Endothelial cell of umbilical vein (primary cell): ENCODE results near the gene CTBS. TPM values are rescaled to one million over a fixed set of nuclear protein-coding genes. Genes with fewer than 3 reads are reported as not detected.

Experiments used
- BruUV-seq: library from RNA; stranded (reverse); fragments of 400-500 nt; replicated peaks from 2 replicates; lab custom pipeline; 2021; lab: Mats Ljungman, UMichigan
- CTCF ChIA-PET: fragments of 300-600, 350-600 bp; sonication (Branson Sonifier 250); formaldehyde crosslinking; loops from one replicate; lab custom pipeline; 2021; ENCODE audit warnings: antibody characterized with exemption, inconsistent platforms; lab: Charles Lee
- POLR2A ChIA-PET: fragments of 300-600, 350-600 bp; sonication (Branson Sonifier 250); formaldehyde crosslinking; loops from one replicate; lab custom pipeline; 2021; ENCODE audit warnings: antibody characterized with exemption, inconsistent platforms; lab: Charles Lee
- DNase-seq: peaks from one replicate; pipeline ENCODE4 v3.0.0-alpha.2; 2011; ENCODE audit warnings: low read depth, low spot score
- FAIRE-seq: peaks from 2 replicates; lab custom pipeline; 2011; peaks lifted over from hg19 to GRCh38; lab: Jason Lieb, UNC
- H2AFZ ChIP-seq: 2 replicates; pipeline ENCODE4 v1.6.0; 2012; ENCODE audit warnings: low read depth, low read length, control low read depth, inconsistent platforms
- H3K27ac ChIP-seq: 2 replicates; pipeline ENCODE4 v1.5.1; 2011; ENCODE audit warnings: low read depth, mild to moderate bottlenecking, control low read depth, low read length, moderate library complexity; ENCODE audit not compliant: insufficient read depth
- H3K27me3 ChIP-seq, 2 experiments: 2 replicates each; pipeline versions ENCODE4 v1.6.0 to v1.6.1; 2011; ENCODE audit warnings: low read length in 2 of 2, mixed read lengths in 1 of 2; ENCODE audit not compliant: control insufficient read depth in 2 of 2, insufficient read depth in 2 of 2
- H3K36me3 ChIP-seq, 2 experiments: 2 replicates in 1 of 2; 3 replicates in 1 of 2; pipeline ENCODE4 v1.5.1; 2011; ENCODE audit warnings: low read length in 2 of 2, mild to moderate bottlenecking in 1 of 2, moderate library complexity in 1 of 2; ENCODE audit not compliant: control insufficient read depth in 2 of 2, insufficient read depth in 2 of 2; ENCODE audit errors: extremely low read depth in 1 of 2
- H3K4me1 ChIP-seq: 3 replicates; pipeline ENCODE4 v1.5.1; 2011; ENCODE audit warnings: mild to moderate bottlenecking, low read length; ENCODE audit not compliant: control insufficient read depth, insufficient read depth; ENCODE audit errors: extremely low read depth
- H3K4me2 ChIP-seq: 2 replicates; pipeline ENCODE4 v1.6.1; 2011; ENCODE audit warnings: low read length, control low read depth, mixed read lengths; ENCODE audit not compliant: insufficient read depth
- H3K4me3 ChIP-seq, 3 experiments: fragments of 200-600 bp in 1 of 3; sonication (generic), shearing (Covaris generic) in 1 of 3; replicated peaks in 1 of 3; 2 replicates each; pipeline ENCODE4 v1.5.1; 2011 to 2016; ENCODE audit warnings: control low read depth in 3 of 3, low read length in 3 of 3, mild to moderate bottlenecking in 2 of 3, inconsistent platforms in 1 of 3, low read depth in 1 of 3, moderate library complexity in 1 of 3; ENCODE audit not compliant: insufficient read depth in 1 of 3
- H3K79me2 ChIP-seq: 2 replicates; pipeline ENCODE4 v1.6.0; 2012; ENCODE audit warnings: low read length, inconsistent platforms; ENCODE audit not compliant: control insufficient read depth, insufficient read depth
- H3K9ac ChIP-seq: replicated peaks from 2 replicates; pipeline ENCODE3; 2011; ENCODE audit warnings: low read length, control low read depth; ENCODE audit not compliant: insufficient read depth; ENCODE audit errors: extremely low read depth
- H3K9me1 ChIP-seq: replicated peaks from 3 replicates; pipeline ENCODE4 v1.6.0; 2011; ENCODE audit warnings: mild to moderate bottlenecking, low read length; ENCODE audit not compliant: control insufficient read depth, insufficient read depth; ENCODE audit errors: extremely low read depth
- H3K9me3 ChIP-seq: replicated peaks from 2 replicates; pipeline ENCODE4 v1.5.1; 2012; ENCODE audit warnings: low read length, inconsistent platforms; ENCODE audit not compliant: control insufficient read depth, insufficient read depth
- H4K20me1 ChIP-seq: replicated peaks from 2 replicates; pipeline ENCODE3; 2011; ENCODE audit warnings: mild to moderate bottlenecking, low read length; ENCODE audit not compliant: control insufficient read depth, insufficient read depth; ENCODE audit errors: extremely low read depth
- FOS ChIP-seq: IDR thresholded peaks from 2 replicates; pipeline ENCODE4 v1.6.1; 2011; ENCODE audit warnings: mild to moderate bottlenecking, low read length, moderate library complexity, borderline replicate concordance; ENCODE audit not compliant: insufficient read depth
- JUN ChIP-seq: IDR thresholded peaks from 2 replicates; pipeline ENCODE4 v1.6.1; 2011; ENCODE audit warnings: borderline replicate concordance, low read depth; ENCODE audit not compliant: insufficient read length, insufficient read depth
- MYC ChIP-seq: IDR thresholded peaks from one replicate; pipeline ENCODE4 v1.6.1; 2011; ENCODE audit warnings: mild to moderate bottlenecking, low read depth, low read length
- POLR2A ChIP-seq: IDR thresholded peaks from 2 replicates; pipeline ENCODE4 v1.6.1; 2012; ENCODE audit warnings: low read depth, mild to moderate bottlenecking, control low read depth, low read length
- POLR2AphosphoS5 ChIP-seq: IDR thresholded peaks from 2 replicates; pipeline ENCODE4 v1.6.1; 2012; ENCODE audit warnings: low read depth, mild to moderate bottlenecking, control low read depth, low read length, moderate library complexity; ENCODE audit not compliant: insufficient read depth
- dilution Hi-C: fragments of 300-500 bp; cut with MboI; formaldehyde crosslinking; loops from one replicate; pipeline ENCODE4 v1.15.0; 2019; ENCODE audit warnings: low sequenced_read_pairs; ENCODE audit not compliant: extremely low pct_ligation_motif_present
- intact Hi-C: fragments of 100-400 bp; cut with micrococcal nuclease; formaldehyde crosslinking; loops from one replicate; pipeline ENCODE4 v1.10.0; 2022
- polyA plus RNA-seq, 4 experiments: library from polyadenylated mRNA; depleted of rRNA in 3 of 4; stranded (reverse) in 3 of 4; unstranded in 1 of 4; fragments of >200 nt; gene quantifications; 2 replicates each; pipeline versions ENCODE4 v1.2.1 to v1.2.3, GENCODE V29; 2011 to 2012; ENCODE audit warnings: missing spikeins in 1 of 4
- total RNA-seq: library from RNA; stranded (reverse); gene quantifications from 2 replicates; pipeline ENCODE4 v1.2.3, GENCODE V29; 2021
- TF ChIP-seq, protein P1 (sequence below), 2 donors: IDR thresholded peaks; 1 replicate in 1 of 2; 2 replicates in 1 of 2; pipeline ENCODE4 v1.5.1; 2011; ENCODE audit warnings: low read length in 2 of 2, mild to moderate bottlenecking in 2 of 2, moderate library complexity in 2 of 2, control low read depth in 1 of 2, inconsistent platforms in 1 of 2, low read depth in 1 of 2; ENCODE audit not compliant: insufficient read depth in 1 of 2; ENCODE audit errors: extremely low read depth in 1 of 2
- TF ChIP-seq, protein P2 (sequence below): IDR thresholded peaks from 2 replicates; pipeline ENCODE4 v1.6.1; 2011; ENCODE audit not compliant: insufficient read depth, insufficient read length

Gene CTBS
- total and polyA plus RNA-seq, 2 donors (not counting 3 experiments of a cell fraction or from before 2014, with no cell fraction given) = 11.4 to 14.3 TPM

- intact Hi-C loops = loop anchor here (10.0 kb wide), 1 partner anchor 661 kb away; the partner anchor contains the start of gene BCL10
- Histone ChIP-seq H2AFZ (no peak overlapping the region), H3K27ac (no peak overlapping the region), H3K79me2 (no peaks in the 10 kb centered on the region), H3K4me2 (no peak overlapping the region), H3K4me3 (no peak overlapping the region), H4K20me1 (no peaks in the 10 kb centered on the region), H3K27me3 (no peaks in the 10 kb centered on the region), H3K36me3 (no peaks in the 10 kb centered on the region), H3K9ac (no peak overlapping the region), H3K9me3 (no peaks in the 10 kb centered on the region), H3K4me1 (no peaks in the 10 kb centered on the region), H3K9me1 (no peaks in the 10 kb centered on the region)
- POLR2A ChIA-PET = no interaction called here
- dilution Hi-C loops = loop anchor here (25.0 kb wide), 1 partner anchor 177 kb away; no protein-coding TSS in a partner anchor
- CTCF ChIA-PET = interaction anchor here (1.9 kb wide), 1 partner anchor 9 kb away, joined by 6 read pairs; no protein-coding TSS in a partner anchor
- DNase-seq (no peak), FAIRE-seq (no peak)
- TF ChIP-seq, protein P1, sequence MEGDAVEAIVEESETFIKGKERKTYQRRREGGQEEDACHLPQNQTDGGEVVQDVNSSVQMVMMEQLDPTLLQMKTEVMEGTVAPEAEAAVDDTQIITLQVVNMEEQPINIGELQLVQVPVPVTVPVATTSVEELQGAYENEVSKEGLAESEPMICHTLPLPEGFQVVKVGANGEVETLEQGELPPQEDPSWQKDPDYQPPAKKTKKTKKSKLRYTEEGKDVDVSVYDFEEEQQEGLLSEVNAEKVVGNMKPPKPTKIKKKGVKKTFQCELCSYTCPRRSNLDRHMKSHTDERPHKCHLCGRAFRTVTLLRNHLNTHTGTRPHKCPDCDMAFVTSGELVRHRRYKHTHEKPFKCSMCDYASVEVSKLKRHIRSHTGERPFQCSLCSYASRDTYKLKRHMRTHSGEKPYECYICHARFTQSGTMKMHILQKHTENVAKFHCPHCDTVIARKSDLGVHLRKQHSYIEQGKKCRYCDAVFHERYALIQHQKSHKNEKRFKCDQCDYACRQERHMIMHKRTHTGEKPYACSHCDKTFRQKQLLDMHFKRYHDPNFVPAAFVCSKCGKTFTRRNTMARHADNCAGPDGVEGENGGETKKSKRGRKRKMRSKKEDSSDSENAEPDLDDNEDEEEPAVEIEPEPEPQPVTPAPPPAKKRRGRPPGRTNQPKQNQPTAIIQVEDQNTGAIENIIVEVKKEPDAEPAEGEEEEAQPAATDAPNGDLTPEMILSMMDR (IDR thresholded peaks at IDR 0.05; ENCODE audit: extremely low read depth in 1 of 2, insufficient read depth in 1 of 2, low read depth in 1 of 2, low read length in 2 of 2) = no peak
- TF ChIP-seq MYC (no peak), FOS (no peak), POLR2AphosphoS5 (no peak), JUN (no peak), POLR2A (no peak)
- TF ChIP-seq, protein P2, sequence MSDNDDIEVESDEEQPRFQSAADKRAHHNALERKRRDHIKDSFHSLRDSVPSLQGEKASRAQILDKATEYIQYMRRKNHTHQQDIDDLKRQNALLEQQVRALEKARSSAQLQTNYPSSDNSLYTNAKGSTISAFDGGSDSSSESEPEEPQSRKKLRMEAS = no peak
- BruUV-seq = no TSS peak
Observed at GRCh38 chr1:84613887-84614286, 39.6 kb upstream of the CTBS start.
